GM12878 (cell line): ENCODE results near the gene CLEC16A. TPM values are rescaled to one million over a fixed set of nuclear protein-coding genes. Genes with fewer than 3 reads are reported as not detected.

Experiments used
- ATAC-seq: fragments of 200-7000 bp; cut with Tn5 transposase; 3 replicates; pipeline ENCODE4 v1.9.1; 2020; ENCODE audit warnings: mild to moderate bottlenecking, moderate library complexity
- BruUV-seq: library from RNA; stranded (reverse); fragments of 400-500 nt; replicated peaks from 2 replicates; lab custom pipeline; 2021; lab: Mats Ljungman, UMichigan
- CTCF ChIA-PET: fragments of 300-600 bp; sonication (Branson Sonifier 250); formaldehyde crosslinking; extraction: SDS; loops from one replicate; lab custom pipeline; 2021; ENCODE audit warnings: inconsistent platforms; lab: Yijun Ruan, JAX
- POLR2A ChIA-PET: fragments of 350-600 bp; formaldehyde crosslinking; extraction: SDS; loops from one replicate; lab custom pipeline; 2021; ENCODE audit warnings: inconsistent platforms; lab: Charles Lee
- RAD21 ChIA-PET: fragments of 300-600 bp; sonication (Branson Sonifier 250); formaldehyde crosslinking; loops from one replicate; lab custom pipeline; 2023; ENCODE audit warnings: antibody characterized with exemption; ENCODE audit not compliant: unreplicated experiment; lab: Charles Lee
- SMC1A ChIA-PET: fragments of 300-600 bp; sonication (Branson Sonifier 250); formaldehyde crosslinking; loops from one replicate; lab custom pipeline; 2023; ENCODE audit not compliant: unreplicated experiment, uncharacterized antibody; lab: Charles Lee
- DNase-seq: peaks from one replicate; pipeline ENCODE4 v3.0.0-alpha.2; 2011; ENCODE audit warnings: low read depth, low spot score
- FAIRE-seq: peaks from 3 replicates; lab custom pipeline; 2011; peaks lifted over from hg19 to GRCh38; lab: Jason Lieb, UNC
- H2AFZ ChIP-seq: 2 replicates; pipeline ENCODE4 v1.6.0; 2011; ENCODE audit warnings: low read depth, low read length, control low read depth; ENCODE audit not compliant: control insufficient read depth
- H3K27ac ChIP-seq: 2 replicates; pipeline ENCODE4 v1.5.1; 2011; ENCODE audit warnings: control low read depth; ENCODE audit not compliant: control insufficient read depth, insufficient read depth
- H3K27me3 ChIP-seq, 2 experiments: replicated peaks in 1 of 2; 2 replicates each; pipeline versions ENCODE4 v1.6.0 to v1.6.1; 2011; ENCODE audit warnings: low read length in 1 of 2; ENCODE audit not compliant: control insufficient read depth in 2 of 2, insufficient read depth in 2 of 2
- H3K36me3 ChIP-seq, 2 experiments: 2 replicates each; pipeline ENCODE4 v1.5.1; 2011; ENCODE audit warnings: low read length in 1 of 2; ENCODE audit not compliant: control insufficient read depth in 2 of 2, insufficient read depth in 2 of 2
- H3K4me1 ChIP-seq: 2 replicates; pipeline ENCODE4 v1.6.1; 2011; ENCODE audit warnings: mild to moderate bottlenecking, low read length, moderate library complexity, mixed read lengths; ENCODE audit not compliant: control insufficient read depth, insufficient read depth
- H3K4me2 ChIP-seq: 2 replicates; pipeline ENCODE4 v1.6.0; 2011; ENCODE audit warnings: control low read depth; ENCODE audit not compliant: control insufficient read depth, insufficient read depth
- H3K4me3 ChIP-seq: fragments of 200-600 bp; sonication (generic); 2 replicates; pipeline ENCODE4 v1.5.1; 2016
- H3K79me2 ChIP-seq: 2 replicates; pipeline ENCODE4 v1.6.0; 2011; ENCODE audit warnings: low read length; ENCODE audit not compliant: control insufficient read depth, insufficient read depth
- H3K9ac ChIP-seq: 2 replicates; pipeline ENCODE4 v1.8.0; 2011; ENCODE audit warnings: low read length, control low read depth, mixed read lengths; ENCODE audit not compliant: control insufficient read depth, insufficient read depth
- H3K9me3 ChIP-seq: replicated peaks from 3 replicates; pipeline ENCODE4 v1.5.1; 2011; ENCODE audit warnings: mild to moderate bottlenecking, low read length; ENCODE audit not compliant: control insufficient read depth, insufficient read depth
- H4K20me1 ChIP-seq: 2 replicates; pipeline ENCODE4 v1.6.0; 2011; ENCODE audit not compliant: control insufficient read depth, insufficient read depth
- ETV6 ChIP-seq, 2 experiments: fragments of 450-650 bp in 1 of 2; IDR thresholded peaks in 1 of 2; conservative IDR thresholded peaks in 1 of 2; 2 replicates each; pipeline ENCODE4 v1.6.1; 2014; ENCODE audit warnings: antibody characterized with exemption in 1 of 2, borderline replicate concordance in 1 of 2, low read depth in 1 of 2, mild to moderate bottlenecking in 1 of 2, moderate library complexity in 1 of 2
- JUNB ChIP-seq: IDR thresholded peaks from 2 replicates; pipeline ENCODE4 v1.6.1; 2016; ENCODE audit warnings: antibody characterized with exemption, mild to moderate bottlenecking
- JUND ChIP-seq: IDR thresholded peaks from 2 replicates; pipeline ENCODE4 v1.6.1; 2012; ENCODE audit warnings: low read depth, mild to moderate bottlenecking, low read length, improper control_type of control experiment, moderate library complexity
- NR2C2 ChIP-seq: IDR thresholded peaks from 2 replicates; pipeline ENCODE4 v1.6.1; 2011; ENCODE audit warnings: borderline replicate concordance, low read depth; ENCODE audit not compliant: control insufficient read depth, insufficient read length
- SIN3A ChIP-seq: IDR thresholded peaks from 2 replicates; pipeline ENCODE4 v1.6.1; 2012; ENCODE audit warnings: low read depth, low read length, improper control_type of control experiment
- SMARCA5 ChIP-seq: fragments of 450-650 bp; IDR thresholded peaks from 2 replicates; pipeline ENCODE4 v1.6.1; 2017; ENCODE audit warnings: mild to moderate bottlenecking
- ZNF24 ChIP-seq: fragments of 450-650 bp; IDR thresholded peaks from 2 replicates; pipeline ENCODE4 v1.6.1; 2017; ENCODE audit warnings: antibody characterized with exemption, mild to moderate bottlenecking
- ZNF687 ChIP-seq: fragments of 450-650 bp; IDR thresholded peaks from 2 replicates; pipeline ENCODE4 v1.6.1; 2017; ENCODE audit warnings: mild to moderate bottlenecking, moderate library complexity
- WGBS: methylation state at CpG from one replicate; pipeline ENCODE4 v1.1.6; 2016; ENCODE audit warnings: low lambda C conversion rate; ENCODE audit not compliant: insufficient replicate concordance, insufficient coverage; ENCODE audit errors: missing lambda C conversion rate; 5-methylcytosine and 5-hydroxymethylcytosine counted together
- in situ Hi-C: fragments of 300-500 bp; cut with MboI; formaldehyde crosslinking; loops from 9 replicates; pipeline ENCODE4 v1.14.3; 2018; ENCODE audit warnings: mixed read lengths
- intact Hi-C: fragments of 100-400 bp; cut with micrococcal nuclease; formaldehyde crosslinking; loops from one replicate; pipeline ENCODE4 v1.14.2; 2022; ENCODE audit not compliant: unreplicated experiment
- polyA plus RNA-seq, 11 experiments: library from polyadenylated mRNA; depleted of rRNA in 4 of 11; unstranded in 6 of 11; stranded (reverse) in 5 of 11; fragments of >200 nt; fragmentation: Nextera tagmentation in 4 of 11; fragmentation: Illumina TruSeq in 1 of 11; extraction: Ambion mirVana in 4 of 11; extraction: Trizol in 1 of 11; gene quantifications; 1 replicate in 1 of 11; 2 replicates in 10 of 11; pipeline versions ENCODE4 v1.2.1 to v1.2.3, GENCODE V29; 2011 to 2016; ENCODE audit warnings: inconsistent platforms in 2 of 11, missing spikeins in 2 of 11, low read depth in 1 of 11
- total RNA-seq, 4 experiments: library from RNA; depleted of rRNA in 3 of 4; stranded (reverse); fragments of >200 nt in 3 of 4; fragmentation: Illumina TruSeq in 1 of 4; extraction: Trizol in 1 of 4; gene quantifications; 2 replicates each; pipeline versions ENCODE4 v1.2.1 to v1.2.3, GENCODE V29; 2013 to 2021

Gene CLEC16A
- total and polyA plus RNA-seq, 10 of the 15 experiments (the other 5 are each of a cell fraction or from before 2014, with no cell fraction given): 1.5 to 28.8 (median 19.2) TPM

- BruUV-seq: TSS peak; percentile 10
- Histone ChIP-seq H3K9ac (no peak overlapping the region), H3K79me2 (no peaks in the 10 kb centered on the region; the same call in none of the 2 replicates), H3K4me1 (peaks cover 43% of the 10 kb centered on the region), H3K4me3 (no peak overlapping the region), H3K27ac (no peak overlapping the region), H3K36me3 (peaks cover 6 to 10% of the 10 kb centered on the region in 2 experiments; a peak in 3 of 4 replicates), H3K27me3 (no peaks in the 10 kb centered on the region), H3K4me2 (no peak overlapping the region), H2AFZ (no peak overlapping the region), H3K9me3 (no peaks in the 10 kb centered on the region), H4K20me1 (no peaks in the 10 kb centered on the region)
- ATAC-seq (no peak), FAIRE-seq (no peak), DNase-seq (no peak)
- ChIA-PET RAD21 (interaction anchor here (1.0 to 4.6 kb wide), 8 partner anchors 13 to 273 kb away, joined by 3 to 47 read pairs (median 12); partner anchors contain the start of gene SOCS1), CTCF (interaction anchor here (0.9 to 4.7 kb wide), 9 partner anchors 14 to 423 kb away, joined by 3 to 61 read pairs (median 9); partner anchors contain the start of gene SOCS1), SMC1A (interaction anchor here (0.5 to 3.3 kb wide), 9 partner anchors 20 to 596 kb away, joined by 3 to 48 read pairs (median 4); partner anchors contain the start of gene SOCS1), POLR2A (interaction anchor here (0.6 to 2.8 kb wide), 6 partner anchors 20 to 228 kb away, joined by 3 to 15 read pairs (median 4); no protein-coding TSS in a partner anchor)
- TF ChIP-seq ZNF24 (no peak), JUND (no peak), SIN3A (no peak)
- intact Hi-C loops: loop anchor here (5.0 kb wide), 2 partner anchors 93 to 273 kb away; partner anchors contain the start of gene SOCS1
- WGBS: 58% methylated on average over 6 of the region's 6 CpGs
- in situ Hi-C loops: no loop called here
These were observed 40.1 kb downstream of the CLEC16A start for GRCh38 chr16:10984509-10984908.

GRCh38 chr16:10987361-10988163 lies 43.2 kb downstream of the CLEC16A start:
- Histone ChIP-seq H3K36me3 (peaks cover 10 to 13% of the 10 kb centered on the region in 2 experiments), H3K4me3 (no peak overlapping the region), H3K79me2 (peaks cover 2% of the 10 kb centered on the region), H3K4me2 (peak overlapping the region; percentile 45), H3K4me1 (peaks cover 44% of the 10 kb centered on the region), H3K9ac (no peak overlapping the region), H3K9me3 (no peaks in the 10 kb centered on the region), H3K27me3 (no peaks in the 10 kb centered on the region), H4K20me1 (no peaks in the 10 kb centered on the region), H2AFZ (peak overlapping the region; percentile 26; the same call in 1 of the 2 replicates), H3K27ac (peak overlapping the region; percentile 60)
- ATAC-seq (peak; percentile 27), DNase-seq (no peak), FAIRE-seq (no peak)
- ChIA-PET SMC1A (interaction anchor here (0.9 to 1.2 kb wide), 3 partner anchors 15 to 24 kb away, joined by 3 to 7 read pairs (median 4); no protein-coding TSS in a partner anchor), POLR2A (no interaction called here), RAD21 (no interaction called here), CTCF (interaction anchor here (1.0 to 1.4 kb wide), 2 partner anchors 24 to 369 kb away, joined by 5 to 6 read pairs; no protein-coding TSS in a partner anchor)
- in situ Hi-C loops: no loop called here
- WGBS: 2% methylated on average over 11 of the region's 11 CpGs
- TSS peak; percentile 10 for BruUV-seq
- intact Hi-C loops: loop anchor here (5.0 kb wide), 1 partner anchor 195 kb away; no protein-coding TSS in a partner anchor
- TF ChIP-seq SMARCA5 (0 out of 2 replicates have a peak, but pooled peaks have one; percentile 20), ETV6 (conservative IDR thresholded peaks at IDR 0.05 in 1 of 2, IDR thresholded peaks at IDR 0.05 in 1 of 2; ENCODE audit: borderline replicate concordance in 1 of 2, low read depth in 1 of 2) (no peak), NR2C2 (no peak), JUNB (peak; percentile 19; the same call in 1 of the 2 replicates), ZNF687 (0 out of 2 replicates have a peak, but pooled peaks have one; percentile 37)
